NT2/D1 (cell line): ENCODE results near the gene GSG1L.

ENCODE experiments used
- DNase-seq: peaks from one replicate; pipeline ENCODE4 v3.0.0-alpha.2; 2011; ENCODE audit warnings: low read depth, low spot score
- H3K27me3 ChIP-seq: 2 replicates; pipeline ENCODE4 v1.6.0; 2011; ENCODE audit warnings: mild to moderate bottlenecking; ENCODE audit not compliant: insufficient read length, insufficient read depth
- H3K36me3 ChIP-seq: 2 replicates; pipeline ENCODE4 v1.6.1; 2011; ENCODE audit warnings: mild to moderate bottlenecking, low read length, mixed read lengths; ENCODE audit not compliant: insufficient read depth, insufficient read length
- H3K4me1 ChIP-seq: 2 replicates; pipeline ENCODE4 v1.5.1; 2011; ENCODE audit not compliant: insufficient read depth, insufficient read length
- H3K4me3 ChIP-seq: 2 replicates; pipeline ENCODE4 v1.5.1; 2011; ENCODE audit warnings: low read depth; ENCODE audit not compliant: insufficient read length
- H3K9ac ChIP-seq: 2 replicates; pipeline ENCODE4 v1.6.0; 2011; ENCODE audit warnings: low read depth; ENCODE audit not compliant: insufficient read length
- H3K9me3 ChIP-seq: 2 replicates; pipeline ENCODE4 v1.5.1; 2011; ENCODE audit warnings: mild to moderate bottlenecking, low read length; ENCODE audit not compliant: insufficient read depth
- SUZ12 ChIP-seq: IDR thresholded peaks from 2 replicates; pipeline ENCODE4 v1.6.1; 2011; ENCODE audit not compliant: insufficient read length, insufficient read depth; ENCODE audit errors: extremely low read depth
- YY1 ChIP-seq: IDR thresholded peaks from 2 replicates; pipeline ENCODE4 v1.6.1; 2011; ENCODE audit not compliant: insufficient read length, insufficient read depth
- ZNF274 ChIP-seq: IDR thresholded peaks from 2 replicates; pipeline ENCODE4 v1.6.1; 2011; ENCODE audit warnings: mild to moderate bottlenecking, low read depth, low read length

Gene GSG1L

GRCh38 chr16:27844826-27845225 lies 218.7 kb downstream of the GSG1L start:
- Histone ChIP-seq H3K4me1 (peaks cover 18% of the 10 kb centered on the region), H3K36me3 (no peaks in the 10 kb centered on the region), H3K9ac (no peak overlapping the region), H3K9me3 (no peaks in the 10 kb centered on the region), H3K4me3 (no peak overlapping the region), H3K27me3 (no peaks in the 10 kb centered on the region)
- no peak for DNase-seq
- TF ChIP-seq ZNF274 (no peak), SUZ12 (no peak), YY1 (no peak)

- Histone ChIP-seq H3K4me3 (no peak overlapping the region), H3K9ac (no peak overlapping the region), H3K4me1 (peaks cover 15% of the 10 kb centered on the region), H3K9me3 (no peaks in the 10 kb centered on the region), H3K36me3 (no peaks in the 10 kb centered on the region), H3K27me3 (no peaks in the 10 kb centered on the region)
- no peak for DNase-seq
- no peak for TF ChIP-seq SUZ12
- TF ChIP-seq YY1, result no peak
- TF ChIP-seq ZNF274, result no peak
These were observed 219.7 kb downstream of the GSG1L start for GRCh38 chr16:27843800-27844199.

GRCh38 chr16:27841911-27842310 lies 221.6 kb downstream of the GSG1L start:
- H3K4me1 ChIP-seq, result peaks cover 20% of the 10 kb centered on the region
- no peaks in the 10 kb centered on the region for H3K9me3 ChIP-seq

GRCh38 chr16:27841061-27841801 lies 222.3 kb downstream of the GSG1L start:
- DNase-seq, result no peak
- no peaks in the 10 kb centered on the region for H3K27me3 ChIP-seq
- no peaks in the 10 kb centered on the region for H3K9me3 ChIP-seq
- H3K4me1 ChIP-seq, result peaks cover 20% of the 10 kb centered on the region
- no peaks in the 10 kb centered on the region for H3K36me3 ChIP-seq
- H3K4me3 ChIP-seq, result no peak overlapping the region
- TF ChIP-seq YY1 (no peak), SUZ12 (no peak), ZNF274 (no peak)
- no peak overlapping the region for H3K9ac ChIP-seq

More at GRCh38 chr16:27841911-27842310, 221.6 kb downstream of the GSG1L start:
- Histone ChIP-seq H3K27me3 (no peaks in the 10 kb centered on the region), H3K36me3 (no peaks in the 10 kb centered on the region), H3K9ac (no peak overlapping the region), H3K4me3 (no peak overlapping the region)
- DNase-seq, result no peak
- no peak for TF ChIP-seq ZNF274
- no peak for TF ChIP-seq YY1
- no peak for TF ChIP-seq SUZ12

- DNase-seq, result no peak
- Histone ChIP-seq H3K4me1 (peaks cover 20% of the 10 kb centered on the region), H3K4me3 (no peak overlapping the region), H3K9me3 (no peaks in the 10 kb centered on the region), H3K27me3 (no peaks in the 10 kb centered on the region), H3K36me3 (no peaks in the 10 kb centered on the region), H3K9ac (no peak overlapping the region)
- TF ChIP-seq SUZ12, result no peak
- no peak for TF ChIP-seq YY1
- TF ChIP-seq ZNF274, result no peak
These were observed 223.0 kb downstream of the GSG1L start for GRCh38 chr16:27840311-27841060.

GRCh38 chr16:27839419-27839818 lies 224.1 kb downstream of the GSG1L start:
- Histone ChIP-seq H3K36me3 (no peaks in the 10 kb centered on the region), H3K9me3 (no peaks in the 10 kb centered on the region), H3K9ac (no peak overlapping the region), H3K4me3 (no peak overlapping the region), H3K27me3 (no peaks in the 10 kb centered on the region), H3K4me1 (peaks cover 20% of the 10 kb centered on the region)
- TF ChIP-seq YY1 (no peak), SUZ12 (no peak), ZNF274 (no peak)
- DNase-seq, result no peak

- H3K4me1 ChIP-seq, result peaks cover 15% of the 10 kb centered on the region
- no peak overlapping the region for H3K4me3 ChIP-seq
- no peak for DNase-seq
- no peak for TF ChIP-seq ZNF274
- TF ChIP-seq YY1, result no peak
- TF ChIP-seq SUZ12, result no peak
- no peaks in the 10 kb centered on the region for H3K27me3 ChIP-seq
- H3K9me3 ChIP-seq, result peaks cover under 1% of the 10 kb centered on the region; the same call in 1 of the 2 replicates
- H3K9ac ChIP-seq, result no peak overlapping the region
- H3K36me3 ChIP-seq, result no peaks in the 10 kb centered on the region
These were observed 224.9 kb downstream of the GSG1L start for GRCh38 chr16:27838536-27839175.
